CD4-positive, alpha-beta T cell treated with Interferon alpha-2 for 1 hour (primary cell): Measurements from ENCODE around the gene AP1G2.
"Not testable (repeated sequence)": the region's sequence is repeated elsewhere in the genome, so short reads cannot be mapped to it uniquely, and the experiment has no call there.

ENCODE experiments used
- DNase-seq, 2 donors: peaks; one replicate each; pipeline ENCODE4 v3.0.0-alpha.2; 2020 to 2022

Gene AP1G2, protein sequence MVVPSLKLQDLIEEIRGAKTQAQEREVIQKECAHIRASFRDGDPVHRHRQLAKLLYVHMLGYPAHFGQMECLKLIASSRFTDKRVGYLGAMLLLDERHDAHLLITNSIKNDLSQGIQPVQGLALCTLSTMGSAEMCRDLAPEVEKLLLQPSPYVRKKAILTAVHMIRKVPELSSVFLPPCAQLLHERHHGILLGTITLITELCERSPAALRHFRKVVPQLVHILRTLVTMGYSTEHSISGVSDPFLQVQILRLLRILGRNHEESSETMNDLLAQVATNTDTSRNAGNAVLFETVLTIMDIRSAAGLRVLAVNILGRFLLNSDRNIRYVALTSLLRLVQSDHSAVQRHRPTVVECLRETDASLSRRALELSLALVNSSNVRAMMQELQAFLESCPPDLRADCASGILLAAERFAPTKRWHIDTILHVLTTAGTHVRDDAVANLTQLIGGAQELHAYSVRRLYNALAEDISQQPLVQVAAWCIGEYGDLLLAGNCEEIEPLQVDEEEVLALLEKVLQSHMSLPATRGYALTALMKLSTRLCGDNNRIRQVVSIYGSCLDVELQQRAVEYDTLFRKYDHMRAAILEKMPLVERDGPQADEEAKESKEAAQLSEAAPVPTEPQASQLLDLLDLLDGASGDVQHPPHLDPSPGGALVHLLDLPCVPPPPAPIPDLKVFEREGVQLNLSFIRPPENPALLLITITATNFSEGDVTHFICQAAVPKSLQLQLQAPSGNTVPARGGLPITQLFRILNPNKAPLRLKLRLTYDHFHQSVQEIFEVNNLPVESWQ

DNA sequence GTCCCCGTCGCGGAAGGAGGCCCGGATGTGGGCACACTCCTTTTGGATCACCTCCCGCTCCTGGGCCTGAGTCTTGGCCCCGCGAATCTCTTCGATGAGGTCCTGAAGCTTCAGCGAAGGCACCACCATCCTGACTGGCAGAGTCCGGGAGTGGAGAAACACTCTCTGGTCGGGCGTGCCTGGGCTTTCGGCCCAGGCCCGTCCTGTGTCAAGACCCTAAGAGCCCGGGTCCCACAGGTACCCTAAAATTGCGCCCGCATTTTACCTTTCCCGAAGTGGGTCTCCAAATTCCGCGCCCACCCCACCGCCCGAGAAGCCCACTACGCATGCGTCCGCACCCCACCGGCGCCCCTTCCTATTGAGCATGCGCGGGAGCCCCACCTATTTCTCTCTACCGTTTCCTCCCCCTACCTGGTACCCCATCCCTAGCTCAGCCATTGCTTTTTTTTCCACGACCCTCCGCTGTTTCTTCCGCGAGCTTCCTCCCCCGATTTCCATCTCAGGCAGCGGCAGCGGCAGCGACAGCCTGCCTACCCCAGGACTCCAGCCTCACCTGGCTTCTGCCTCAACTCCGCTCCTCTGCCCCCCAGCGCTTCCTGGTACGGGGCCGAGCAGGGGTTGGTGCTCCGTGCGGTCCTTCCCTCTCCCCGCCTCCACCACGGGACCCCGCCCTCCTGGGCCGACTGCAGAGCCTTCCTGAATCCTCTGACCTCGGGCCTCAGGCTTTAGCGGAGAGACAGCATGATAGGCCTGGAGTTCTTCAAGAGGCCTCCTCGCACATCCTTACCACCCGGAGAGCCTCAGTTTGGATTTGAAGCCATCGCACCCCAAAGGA, at the start of gene AP1G2:
Gene AP1G2, minus strand, starts transcription at position 606 of the 835 bp plus-strand sequence. Its CDS starts 477 bp downstream, at position 129.
- peak; percentile 84 to 88 for DNase-seq

DNA sequence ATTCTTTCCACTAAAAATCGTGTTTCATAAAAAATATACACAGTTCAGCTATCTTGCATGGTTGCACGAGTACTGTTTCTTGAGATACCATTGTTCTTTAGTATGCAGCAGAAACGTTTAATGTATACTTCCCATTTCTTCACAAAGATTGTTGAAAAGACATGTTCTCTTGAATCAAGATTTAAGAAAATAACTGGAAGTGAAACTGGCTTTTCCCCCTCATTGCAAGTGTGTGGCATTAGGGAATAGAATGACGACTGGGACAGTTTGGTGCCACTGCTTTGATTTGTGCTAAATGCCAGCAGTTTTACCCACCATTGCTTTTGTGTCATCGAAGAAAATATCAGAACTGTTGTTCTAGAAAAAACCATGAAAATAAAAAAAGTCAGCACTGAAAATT, 48.3 kb upstream of the AP1G2 start:
- DNase-seq: no peak

DNA sequence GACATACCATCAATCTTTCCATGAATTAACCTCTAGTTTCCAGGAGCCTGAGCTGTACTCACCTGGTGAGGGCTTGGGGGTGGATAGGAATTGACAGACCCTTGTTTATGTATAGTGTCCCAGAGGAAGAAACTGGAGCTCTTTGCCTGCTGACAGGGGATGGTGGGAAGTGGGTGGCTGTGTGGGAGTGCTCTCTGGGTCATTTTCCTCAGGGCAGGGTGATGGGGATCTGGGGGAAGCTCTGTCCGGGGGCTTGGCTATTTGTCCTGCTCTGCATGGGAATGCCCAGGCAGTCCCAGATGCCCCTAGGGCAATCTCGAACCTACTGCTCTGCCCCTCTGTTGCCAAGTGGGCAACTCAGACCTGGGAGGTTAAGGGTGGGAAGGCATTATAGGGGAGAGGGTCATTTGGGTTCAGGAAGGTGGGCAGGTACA, 46.8 kb upstream of the AP1G2 start:
- no peak for DNase-seq

DNA sequence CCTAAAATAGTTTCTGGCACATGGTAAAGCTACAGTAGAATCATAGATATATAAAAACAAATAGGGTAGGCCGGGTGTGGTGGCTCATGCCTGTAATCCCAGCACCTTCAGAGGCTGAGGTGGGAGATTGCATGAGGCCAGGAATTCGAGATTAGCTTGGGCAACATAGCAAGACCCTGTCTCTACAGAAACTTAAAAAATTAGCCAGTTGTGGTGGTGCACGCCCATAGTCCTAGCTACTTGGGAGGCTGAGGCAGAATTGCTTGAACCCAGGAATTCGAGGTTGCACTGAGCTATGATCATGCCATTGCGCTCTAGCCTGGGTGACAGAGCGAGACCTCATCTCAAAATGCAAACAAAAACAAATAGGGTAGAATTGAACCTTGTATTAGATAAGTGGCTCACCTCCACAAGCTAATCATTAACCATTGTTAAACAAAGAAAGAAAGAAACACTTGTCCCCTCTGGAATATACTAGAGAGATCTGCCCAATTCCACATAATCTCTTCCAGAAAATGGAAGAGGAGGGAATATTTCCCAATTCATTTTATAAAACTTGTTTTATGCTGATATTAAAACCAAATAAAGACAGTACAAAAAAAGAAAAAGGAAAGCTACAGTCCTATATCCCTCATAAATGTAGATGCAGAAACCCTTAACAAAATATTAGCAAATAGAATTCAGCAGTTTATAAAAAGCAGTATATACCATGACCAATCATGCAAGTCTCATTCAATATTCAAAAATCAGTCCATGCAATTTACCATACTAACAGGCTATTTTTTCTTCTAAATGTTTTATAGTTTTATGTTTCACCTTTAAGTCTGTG, 45.9 kb upstream of the AP1G2 start:
- DNase-seq: no peak

DNA sequence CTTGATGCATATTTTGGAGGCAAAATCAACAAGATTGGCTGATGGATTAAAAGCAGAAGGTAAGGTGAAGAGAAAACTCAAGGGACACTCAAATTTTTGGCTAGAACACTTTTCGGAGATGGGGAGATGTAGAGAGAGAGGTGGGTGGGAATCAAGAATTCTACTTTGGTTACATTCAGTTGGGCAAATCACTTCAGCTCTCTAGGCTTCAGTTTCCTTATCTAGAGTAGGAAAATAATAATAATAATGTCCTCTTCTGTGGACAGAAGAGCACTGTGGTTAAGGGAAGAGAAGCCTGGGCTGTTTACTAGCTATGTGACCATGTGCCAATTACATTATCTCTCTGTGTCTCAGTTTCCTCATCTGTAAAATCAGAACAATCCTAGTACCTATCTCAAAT, 45.2 kb upstream of the AP1G2 start:
- DNase-seq: no peak

DNA sequence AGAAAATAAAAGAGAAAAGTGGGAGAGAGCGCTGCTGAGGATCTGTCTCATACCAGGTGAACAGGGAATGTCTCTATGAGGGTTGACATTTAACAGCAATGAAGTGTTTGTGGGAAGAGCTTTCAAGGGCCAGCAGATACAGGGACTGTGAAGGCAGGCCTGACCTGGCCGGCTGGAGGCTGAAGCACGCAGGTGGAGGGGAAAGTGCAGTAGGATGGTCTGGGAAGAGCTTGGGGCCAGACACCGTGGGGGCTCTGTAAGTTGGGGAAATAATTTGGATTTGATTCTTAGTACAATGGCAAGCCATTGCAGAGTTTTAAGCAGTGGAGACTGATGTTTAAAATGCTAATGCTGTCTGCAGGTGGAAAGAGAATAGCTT, 44.8 kb upstream of the AP1G2 start:
- DNase-seq: no peak

DNA sequence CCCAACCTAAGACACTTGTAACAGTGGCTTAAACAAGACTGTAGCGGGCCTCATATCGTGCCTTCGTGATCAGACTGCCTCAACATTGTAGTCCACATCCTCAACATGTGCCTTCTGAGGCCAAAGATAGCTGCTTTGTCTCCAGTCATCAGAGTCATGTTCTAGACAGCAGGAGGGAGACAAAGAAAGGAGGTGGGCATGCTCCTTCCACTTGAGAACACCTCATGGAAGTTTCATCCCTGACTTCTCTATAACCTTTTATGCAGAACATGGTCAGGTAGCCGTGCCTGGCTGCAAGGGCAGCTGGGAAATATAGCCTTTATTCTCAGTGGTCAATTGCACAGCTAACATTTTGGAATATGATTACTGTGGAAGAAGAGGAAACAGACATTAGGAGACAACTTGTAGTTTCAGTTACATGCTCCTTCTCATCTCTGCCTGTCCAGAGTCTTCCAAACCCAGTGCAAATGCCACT, 43.3 kb upstream of the AP1G2 start:
- DNase-seq: no peak

DNA sequence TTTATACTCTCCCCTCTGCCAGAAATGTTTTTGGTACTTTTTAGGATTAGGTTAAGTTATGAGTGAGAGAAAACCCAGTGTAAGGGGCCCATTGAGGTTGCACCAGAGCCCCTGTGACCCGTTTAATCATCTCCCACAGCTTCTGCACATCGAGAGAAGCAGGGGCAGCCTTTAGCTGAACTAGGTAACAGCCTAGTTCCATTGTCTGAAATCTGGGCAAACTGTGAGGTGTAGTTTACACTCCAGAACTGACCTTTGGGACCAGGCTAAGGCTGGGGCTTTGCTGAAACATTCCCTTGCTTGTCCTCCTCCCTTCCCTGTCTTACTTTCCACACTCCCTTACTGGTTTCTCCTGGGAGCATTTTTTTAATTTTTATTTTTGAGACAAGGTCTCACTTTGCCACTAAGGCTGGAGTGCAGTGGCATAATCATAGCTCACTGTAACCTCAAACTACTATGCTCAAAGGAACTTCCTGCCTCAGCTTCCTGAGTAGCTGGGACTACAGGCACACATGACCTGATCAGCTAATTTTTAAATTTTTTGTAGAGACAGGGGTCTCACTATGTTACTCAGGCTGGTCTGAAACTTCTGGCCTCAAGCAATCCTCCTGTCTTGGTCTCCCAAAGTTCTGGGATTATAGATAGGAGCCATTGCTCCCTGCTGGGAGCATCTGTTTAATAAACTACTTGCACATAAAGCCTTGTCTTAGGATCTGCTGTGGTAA, 42.7 kb upstream of the AP1G2 start:
- peak in 1 of 2 donors; percentile 42 for DNase-seq

DNA sequence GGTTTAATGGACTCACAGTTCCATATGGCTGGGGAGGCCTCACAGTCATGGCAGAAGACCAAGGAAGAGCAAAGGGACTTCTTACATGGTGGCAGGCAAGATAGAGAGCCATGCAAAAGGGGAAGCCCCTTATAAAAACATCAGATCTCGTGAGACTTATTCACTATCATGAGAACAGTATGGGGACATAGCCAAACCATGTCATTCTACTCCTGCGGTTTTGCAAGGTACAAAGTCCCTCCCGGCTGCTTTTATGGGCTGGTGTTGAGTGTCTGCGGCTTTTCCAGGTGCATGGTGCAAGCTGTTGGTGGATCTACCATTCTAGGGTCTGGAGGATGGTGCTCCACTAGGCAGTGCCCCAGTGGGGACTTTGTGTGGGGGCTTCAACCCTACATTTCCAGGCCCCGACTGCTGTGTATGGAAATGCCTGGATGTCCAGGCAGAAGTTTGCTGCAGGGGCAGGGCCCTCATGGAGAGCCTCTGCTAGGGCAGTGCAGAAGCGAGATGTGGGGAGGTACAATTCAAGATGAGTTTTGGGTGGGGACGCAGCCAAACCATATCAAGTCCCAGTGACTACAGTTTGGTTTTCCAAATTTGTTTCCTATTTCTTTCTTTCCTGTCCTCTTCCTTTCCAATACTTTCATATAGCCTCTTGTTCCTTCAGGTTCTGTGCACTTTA, 42.0 kb upstream of the AP1G2 start:
- DNase-seq: not testable (repeated sequence)

DNA sequence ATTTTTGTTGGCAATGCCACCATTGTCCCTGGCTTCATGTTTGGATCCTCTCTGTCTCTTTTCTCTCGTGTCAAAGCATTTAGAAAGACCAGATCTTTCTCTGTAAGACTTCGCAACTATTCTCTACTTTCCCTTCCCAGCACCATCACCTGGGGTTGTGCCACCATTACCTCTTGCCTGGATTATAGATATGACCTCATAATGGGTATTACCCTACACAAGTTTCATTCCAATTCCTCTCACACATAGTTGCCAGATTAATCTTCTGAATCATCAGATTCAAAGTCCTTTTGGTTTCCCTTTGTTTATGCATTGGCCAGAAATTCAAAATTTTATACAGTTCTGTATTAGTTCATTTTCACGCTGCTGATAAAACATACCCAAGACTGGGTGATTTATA, 41.4 kb upstream of the AP1G2 start:
- DNase-seq: no peak

DNA sequence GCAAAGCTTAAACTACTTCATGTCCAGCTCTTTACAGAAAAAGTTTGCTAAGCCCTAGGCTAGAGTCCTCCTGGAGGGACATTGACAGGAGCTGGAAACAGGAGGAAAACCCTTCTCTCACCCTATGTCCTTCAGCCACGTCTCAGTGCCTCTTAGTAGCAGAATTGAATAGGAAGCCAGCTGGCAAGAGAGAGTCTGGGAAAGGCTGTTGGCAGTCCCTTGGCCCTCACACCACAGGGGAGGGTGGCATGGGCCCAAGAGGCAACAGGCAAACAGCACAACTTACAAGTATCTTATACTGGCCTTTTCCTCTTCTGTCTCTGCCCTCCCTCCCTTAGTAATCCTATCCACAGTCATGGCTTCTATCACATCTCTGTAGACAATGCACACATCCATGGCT, 40.9 kb upstream of the AP1G2 start:
- DNase-seq: no peak

DNA sequence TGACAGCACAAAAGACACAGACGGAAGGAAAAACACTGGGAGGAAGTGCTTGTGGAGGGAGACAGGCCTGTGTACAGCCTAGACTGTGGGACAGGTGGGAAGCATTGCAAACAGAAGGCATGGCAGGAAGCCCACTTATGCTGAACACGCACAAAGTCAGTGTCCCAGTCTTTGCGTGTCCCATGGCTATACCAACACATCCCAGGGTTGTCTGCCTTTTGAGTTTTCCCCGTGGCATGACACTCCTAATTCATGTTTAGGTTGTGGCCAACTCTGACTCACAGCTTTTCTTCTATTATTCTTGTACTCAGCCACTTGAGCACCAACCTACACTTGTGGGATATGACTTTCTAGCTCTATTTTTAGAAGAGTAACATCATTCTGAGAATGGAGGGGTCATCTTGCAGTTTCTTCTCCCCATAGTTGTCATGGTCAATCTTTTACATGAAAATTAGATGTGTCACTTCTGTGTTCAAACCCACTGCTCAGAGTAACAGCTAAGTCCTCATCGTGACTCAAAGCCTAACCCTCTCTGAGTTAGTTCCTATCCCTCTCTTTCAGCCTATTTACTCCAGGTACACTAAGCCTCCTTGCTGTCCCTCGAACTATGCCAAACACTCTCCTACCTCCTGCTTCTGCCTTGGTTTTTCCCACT, 38.5 kb upstream of the AP1G2 start:
- no peak for DNase-seq

DNA sequence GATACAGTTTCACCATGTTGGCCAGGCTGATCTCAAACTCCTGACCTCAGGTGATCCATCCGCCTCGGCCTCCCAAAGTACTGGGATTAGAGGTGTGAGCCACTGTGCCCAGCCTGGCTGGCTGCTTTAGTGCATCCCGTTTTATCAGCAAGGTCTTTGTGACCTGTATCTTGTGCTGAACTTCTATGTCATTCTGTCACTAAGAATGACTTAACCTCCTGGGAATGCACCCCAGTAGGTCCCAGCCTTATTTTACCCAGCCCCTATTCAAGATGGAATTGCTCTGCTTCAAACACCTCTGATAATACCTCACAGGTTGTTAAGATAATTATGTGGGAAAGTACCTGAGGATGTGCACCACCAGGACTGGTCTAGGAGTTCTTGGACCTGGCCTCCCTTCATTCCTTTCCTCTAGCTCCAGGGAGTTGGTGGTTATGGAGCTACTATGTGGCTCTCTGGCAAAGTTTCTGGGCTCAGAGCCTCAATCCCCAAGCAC, 37.1 kb upstream of the AP1G2 start:
- no peak for DNase-seq

DNA sequence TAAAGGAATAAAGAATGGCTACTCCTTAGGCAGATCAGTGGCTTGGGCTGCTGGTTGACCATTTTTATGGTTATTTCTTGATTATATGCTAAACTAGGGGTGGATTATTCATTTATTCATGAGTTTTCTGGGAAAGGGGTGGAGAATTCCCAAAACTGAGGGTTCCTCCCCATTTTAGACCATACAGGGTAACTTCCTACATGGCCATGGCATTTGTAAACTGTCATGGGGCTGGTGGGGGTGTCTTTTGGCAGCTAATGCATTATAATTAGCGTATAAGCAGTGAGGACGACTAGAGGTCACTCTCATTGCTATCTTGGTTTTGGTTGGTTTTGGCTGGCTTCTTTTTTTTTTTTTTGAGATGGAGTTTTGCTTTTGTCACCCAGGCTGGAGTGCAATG, 36.6 kb upstream of the AP1G2 start:
- no peak for DNase-seq

DNA sequence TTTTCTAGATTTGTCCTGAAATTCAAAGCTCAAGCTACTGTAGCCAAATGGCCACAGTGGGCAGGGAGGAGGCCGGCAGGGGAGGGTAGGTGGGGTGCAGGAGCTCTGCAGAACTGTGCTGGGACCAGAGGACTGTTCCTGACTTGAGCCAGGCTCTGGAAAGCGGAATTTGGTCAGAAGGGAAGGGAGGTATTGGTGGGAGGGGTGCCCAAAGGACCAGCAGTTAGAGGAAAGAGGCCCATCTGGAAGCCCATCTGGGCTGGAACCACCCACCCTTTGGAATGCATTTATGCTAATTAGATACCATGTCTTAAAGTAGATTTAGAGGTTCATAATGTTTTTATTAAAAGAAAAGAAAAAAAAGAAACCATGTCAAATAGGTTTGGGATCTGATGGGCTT, 35.5 kb upstream of the AP1G2 start:
- no peak for DNase-seq

DNA sequence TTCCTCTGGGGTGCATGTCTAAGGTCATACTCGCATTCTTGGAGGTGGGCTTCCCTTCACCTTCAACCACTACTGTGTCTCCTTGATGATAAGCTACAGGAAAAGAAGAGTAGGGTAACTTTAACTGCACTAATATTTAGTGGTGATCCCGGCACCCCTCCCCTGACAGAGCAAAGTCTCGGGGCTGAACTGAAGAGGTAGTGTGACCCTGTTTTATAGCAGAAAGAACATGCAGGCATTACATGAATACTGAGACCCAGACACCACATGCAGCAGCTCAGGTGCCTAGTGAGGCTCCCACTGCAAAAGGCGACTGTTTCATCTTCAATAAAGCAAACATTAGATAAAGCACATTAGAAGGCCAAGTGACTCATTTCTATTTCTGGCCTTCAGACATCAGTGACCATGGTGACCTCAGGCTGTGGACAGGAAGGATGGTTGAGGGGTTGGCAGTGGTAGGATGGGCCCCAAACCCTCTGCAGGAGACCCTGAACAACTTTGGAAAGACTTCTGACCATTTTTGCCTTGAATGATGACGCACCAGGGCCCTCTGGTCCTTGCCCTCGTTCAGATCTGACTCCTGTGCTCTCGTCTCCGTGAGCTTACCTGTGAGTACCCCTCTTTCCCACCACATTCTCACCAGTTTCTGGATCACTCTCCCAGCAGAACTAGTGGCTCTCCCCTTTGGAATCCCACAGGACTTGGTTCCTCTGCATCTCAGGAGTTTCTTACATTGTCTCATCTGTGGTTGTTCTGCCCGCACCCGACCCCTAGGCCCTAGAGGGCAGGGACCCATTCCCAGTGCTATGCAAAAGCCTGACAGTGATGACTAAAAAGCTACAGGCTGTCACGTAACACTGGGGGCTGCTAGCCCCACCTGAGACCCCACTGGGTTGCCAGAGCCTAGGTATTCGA, 34.8 kb upstream of the AP1G2 start:
- DNase-seq: no peak

DNA sequence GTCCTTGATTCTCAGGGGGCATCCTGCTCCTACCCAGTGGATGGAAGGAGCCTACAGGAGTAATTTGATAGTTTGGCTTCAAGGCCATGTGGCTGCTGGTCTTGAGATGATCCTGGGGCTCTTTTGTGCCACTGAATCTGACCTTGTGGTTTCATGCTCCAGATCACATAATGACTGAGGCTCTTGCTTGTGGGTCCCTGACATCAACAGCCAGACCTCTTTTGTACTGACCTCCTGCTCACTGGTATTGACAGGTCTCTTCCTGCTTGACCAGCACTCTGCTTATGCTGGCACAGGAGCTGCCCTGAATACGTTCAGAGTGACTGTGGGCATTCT, 34.2 kb upstream of the AP1G2 start:
- DNase-seq: no peak

DNA sequence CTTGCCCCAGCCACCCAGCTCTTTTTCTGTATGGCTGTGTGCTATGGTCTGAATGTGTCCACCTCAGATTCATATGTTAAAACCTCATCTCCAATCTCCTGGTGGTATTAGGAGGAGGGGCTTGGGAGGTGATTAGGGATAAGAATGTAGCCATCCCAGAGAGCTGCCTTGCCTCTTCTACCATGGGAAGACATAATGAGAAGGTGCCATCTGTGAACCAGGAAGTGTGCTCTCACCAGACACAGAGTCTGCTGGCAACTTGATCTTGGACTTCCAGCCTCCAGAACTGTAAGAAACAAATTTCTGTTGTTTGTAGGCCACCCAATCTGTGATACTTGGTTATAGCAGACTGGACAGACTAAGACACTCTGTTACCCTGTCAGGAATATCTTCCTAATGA, 33.8 kb upstream of the AP1G2 start:
- DNase-seq: no peak

DNA sequence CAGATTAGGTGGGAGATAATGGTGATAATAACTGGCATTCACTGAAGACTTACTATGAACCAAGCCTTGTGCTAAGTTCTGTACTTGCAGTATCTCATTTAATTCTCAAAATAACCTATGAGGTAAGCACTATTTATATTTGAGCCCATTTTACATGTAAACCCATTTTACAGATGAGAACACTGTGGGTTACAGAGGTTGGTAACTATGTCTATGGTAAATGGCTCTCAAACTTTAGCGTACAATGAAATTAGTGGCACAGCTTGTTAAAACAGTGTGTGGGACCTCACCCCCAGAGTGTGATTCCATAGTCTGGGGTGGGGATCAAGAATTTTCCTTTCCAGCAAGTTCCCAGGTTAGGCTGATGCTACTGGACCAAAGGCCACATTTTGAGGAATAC, 33.2 kb upstream of the AP1G2 start:
- no peak for DNase-seq
